KOPT-K1 (cell line): ENCODE data around the gene SMAD4.
"Not testable (repeated sequence)": the region's sequence is repeated elsewhere in the genome, so short reads cannot be mapped to it uniquely, and the experiment has no call there.

Experiments
- H3K27ac ChIP-seq: fragments of 200-600 bp; sonication (generic); 2 replicates; pipeline ENCODE4 v1.5.1; 2016; ENCODE audit warnings: antibody characterized with exemption, mild to moderate bottlenecking, low read depth, low read length; ENCODE audit not compliant: poor library complexity, severe bottlenecking
- H3K36me3 ChIP-seq: fragments of 200-600 bp; sonication (generic); 2 replicates; pipeline ENCODE4 v1.5.1; 2017; ENCODE audit warnings: antibody characterized with exemption, mild to moderate bottlenecking, low read length, moderate library complexity; ENCODE audit not compliant: insufficient read depth
- H3K9me3 ChIP-seq: fragments of 200-600 bp; sonication (generic); 2 replicates; pipeline ENCODE4 v1.5.1; 2017; ENCODE audit warnings: antibody characterized with exemption, low read length, mild to moderate bottlenecking; ENCODE audit not compliant: insufficient read depth, poor library complexity, severe bottlenecking

SMAD4 gene

GRCh38 chr18:51100385-51101120, 70.5 kb downstream of the SMAD4 start:
- Histone ChIP-seq H3K9me3 (peaks cover 5% of the 10 kb centered on the region), H3K27ac (no peak overlapping the region), H3K36me3 (no peaks in the 10 kb centered on the region)

GRCh38 chr18:51107082-51107481, 77.1 kb downstream of the SMAD4 start:
- Histone ChIP-seq H3K36me3 (no peaks in the 10 kb centered on the region), H3K9me3 (peaks cover 2% of the 10 kb centered on the region), H3K27ac (no peak overlapping the region)

- Histone ChIP-seq H3K9me3 (no peaks in the 10 kb centered on the region), H3K36me3 (no peaks in the 10 kb centered on the region), H3K27ac (no peak overlapping the region)
These were observed 77.7 kb downstream of the SMAD4 start for GRCh38 chr18:51107598-51108305.

GRCh38 chr18:51108330-51108729, 78.3 kb downstream of the SMAD4 start:
- Histone ChIP-seq H3K27ac (no peak overlapping the region), H3K36me3 (no peaks in the 10 kb centered on the region), H3K9me3 (no peaks in the 10 kb centered on the region)

GRCh38 chr18:51110073-51110797, 80.2 kb downstream of the SMAD4 start:
- H3K9me3 ChIP-seq, result no peaks in the 10 kb centered on the region
- no peaks in the 10 kb centered on the region for H3K36me3 ChIP-seq
- no peak overlapping the region for H3K27ac ChIP-seq

- not testable (repeated sequence) for H3K9me3 ChIP-seq, H3K27ac ChIP-seq, H3K36me3 ChIP-seq
These were observed 81.8 kb downstream of the SMAD4 start for GRCh38 chr18:51111633-51112355.

GRCh38 chr18:51116996-51117395, 87.0 kb downstream of the SMAD4 start:
- not testable (repeated sequence) for H3K9me3 ChIP-seq, H3K27ac ChIP-seq, H3K36me3 ChIP-seq

GRCh38 chr18:51119561-51119960, 89.5 kb downstream of the SMAD4 start:
- not testable (repeated sequence) for H3K27ac ChIP-seq, H3K36me3 ChIP-seq, H3K9me3 ChIP-seq

GRCh38 chr18:51119976-51120375, 90.0 kb downstream of the SMAD4 start:
- not testable (repeated sequence) for H3K27ac ChIP-seq, H3K9me3 ChIP-seq, H3K36me3 ChIP-seq

- H3K9me3 ChIP-seq, result peaks cover 8% of the 10 kb centered on the region
- no peaks in the 10 kb centered on the region for H3K36me3 ChIP-seq
- H3K27ac ChIP-seq, result no peak overlapping the region
These were observed 91.0 kb downstream of the SMAD4 start for GRCh38 chr18:51120809-51121596.

GRCh38 chr18:51121597-51121857, 91.5 kb downstream of the SMAD4 start:
- Histone ChIP-seq H3K36me3 (no peaks in the 10 kb centered on the region), H3K9me3 (peaks cover 8% of the 10 kb centered on the region), H3K27ac (no peak overlapping the region)

- no peaks in the 10 kb centered on the region for H3K36me3 ChIP-seq
- H3K27ac ChIP-seq, result no peak overlapping the region
- H3K9me3 ChIP-seq, result peaks cover 3% of the 10 kb centered on the region
These were observed 92.4 kb downstream of the SMAD4 start for GRCh38 chr18:51122266-51123045.

GRCh38 chr18:51123046-51123395, 93.0 kb downstream of the SMAD4 start:
- Histone ChIP-seq H3K36me3 (no peaks in the 10 kb centered on the region), H3K9me3 (no peaks in the 10 kb centered on the region), H3K27ac (no peak overlapping the region)

- no peak overlapping the region for H3K27ac ChIP-seq
- H3K36me3 ChIP-seq, result no peaks in the 10 kb centered on the region
- H3K9me3 ChIP-seq, result no peaks in the 10 kb centered on the region
These were observed 93.5 kb downstream of the SMAD4 start for GRCh38 chr18:51123481-51123880.
